ENCODE measurements around the gene ITGB6.

ITGB6 gene

GRCh38 chr2:160140471-160140870 lies 59.6 kb downstream of the ITGB6 start:
- TF ChIP-seq BACH2 (CRISPR knock-in tag; IDR thresholded peaks at IDR 0.05; ENCODE audit: borderline replicate concordance) (no peak), SNAI2 (CRISPR knock-in tag; IDR thresholded peaks at IDR 0.05) (no peak), CSDC2 (CRISPR knock-in tag; IDR thresholded peaks at IDR 0.05) (no peak), ZC3H10 (CRISPR knock-in tag; IDR thresholded peaks at IDR 0.05) (no peak), CSRNP3 (CRISPR knock-in tag; IDR thresholded peaks at IDR 0.05) (no peak), PATZ1 (CRISPR knock-in tag; IDR thresholded peaks at IDR 0.05; ENCODE audit: borderline replicate concordance) (no peak), ZFP3 (CRISPR knock-in tag; IDR thresholded peaks at IDR 0.05) (no peak), ZFP30 (CRISPR knock-in tag; IDR thresholded peaks at IDR 0.05) (no peak), ISL1 (CRISPR knock-in tag; IDR thresholded peaks at IDR 0.05) (no peak), CREB5 (CRISPR knock-in tag; IDR thresholded peaks at IDR 0.05; ENCODE audit: low read depth) (no peak), OSR1 (CRISPR knock-in tag; IDR thresholded peaks at IDR 0.05) (no peak), TCF4 (CRISPR knock-in tag; IDR thresholded peaks at IDR 0.05; ENCODE audit: borderline replicate concordance) (no peak), ZNF8 (CRISPR knock-in tag; IDR thresholded peaks at IDR 0.05) (no peak), TSHZ2 (CRISPR knock-in tag; IDR thresholded peaks at IDR 0.05) (no peak), ESRRG (CRISPR knock-in tag; IDR thresholded peaks at IDR 0.05) (no peak), ZNF70 (CRISPR knock-in tag; IDR thresholded peaks at IDR 0.05) (no peak)
- ATAC-seq: no peak; the same call in 2 of the 3 replicates

GRCh38 chr2:160139991-160140390 lies 60.1 kb downstream of the ITGB6 start:
- peak; percentile 24; the same call in 1 of the 3 replicates for ATAC-seq
- TF ChIP-seq CREB5 (CRISPR knock-in tag; IDR thresholded peaks at IDR 0.05; ENCODE audit: low read depth) (no peak), POU6F1 (CRISPR knock-in tag; IDR thresholded peaks at IDR 0.05; ENCODE audit: borderline replicate concordance, low read depth) (no peak), TSHZ2 (CRISPR knock-in tag; IDR thresholded peaks at IDR 0.05) (no peak), ZNF565 (CRISPR knock-in tag; conservative IDR thresholded peaks at IDR 0.05; ENCODE audit: low read depth) (no peak), ZNF8 (CRISPR knock-in tag; IDR thresholded peaks at IDR 0.05) (no peak), PPARA (CRISPR knock-in tag; IDR thresholded peaks at IDR 0.05; ENCODE audit: borderline replicate concordance) (no peak), CSRNP3 (CRISPR knock-in tag; IDR thresholded peaks at IDR 0.05) (no peak), ZNF70 (CRISPR knock-in tag; IDR thresholded peaks at IDR 0.05) (no peak)
